HG02981 (cell line): ENCODE data around the gene WDR38.
"Not testable (repeated sequence)": the region's sequence is repeated elsewhere in the genome, so short reads cannot be mapped to it uniquely, and the experiment has no call there.

Experiments
- ATAC-seq: cut with Tn5 transposase; IDR thresholded peaks from one replicate; pipeline ENCODE4 v1.9.1; 2021; ENCODE audit warnings: mild to moderate bottlenecking, moderate library complexity; ENCODE audit not compliant: unreplicated experiment

The WDR38 gene

GRCh38 chr9:124831642-124832364 lies 21.5 kb upstream of the WDR38 start:
- ATAC-seq: no peak

- no peak for ATAC-seq
These were observed 18.7 kb upstream of the WDR38 start for GRCh38 chr9:124834591-124834990.

GRCh38 chr9:124835026-124835557 lies 18.2 kb upstream of the WDR38 start:
- no peak for ATAC-seq

- ATAC-seq: not testable (repeated sequence)
These were observed 15.1 kb upstream of the WDR38 start for GRCh38 chr9:124838132-124838531.

DNA sequence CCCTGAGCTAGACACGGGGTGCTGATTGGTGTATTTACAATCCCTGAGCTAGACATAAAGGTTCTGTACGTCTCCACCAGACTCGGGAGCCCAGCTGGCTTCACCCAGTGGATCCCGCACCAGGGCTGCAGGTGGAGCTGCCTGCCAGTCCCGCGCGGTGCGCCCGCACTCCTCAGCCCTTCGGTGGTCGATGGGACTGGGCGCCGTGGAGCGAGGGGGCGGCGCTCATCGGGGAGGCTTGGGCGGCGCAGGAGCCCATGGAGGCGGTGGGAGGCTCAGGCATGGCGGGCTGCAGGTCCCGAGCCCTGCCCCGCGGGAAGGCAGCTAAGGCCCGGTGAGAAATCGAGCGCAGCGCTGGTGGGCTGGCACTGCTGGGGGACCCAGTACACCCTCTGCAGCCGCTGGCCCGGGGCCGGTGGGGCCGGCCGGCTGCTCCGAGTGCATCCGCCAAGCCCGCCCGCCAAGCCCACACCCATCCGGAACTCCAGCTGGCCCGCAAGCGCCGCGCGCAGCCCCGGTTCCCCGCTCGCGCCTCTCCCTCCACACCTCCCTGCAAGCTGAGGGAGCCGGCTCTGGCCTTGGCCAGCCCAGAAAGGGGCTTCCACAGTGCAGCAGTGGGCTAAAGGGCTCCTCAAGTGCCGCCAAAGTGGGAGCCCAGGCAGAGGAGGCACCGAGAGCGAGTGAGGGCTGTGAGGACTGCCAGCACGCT lies 14.5 kb upstream of the WDR38 start:
- not testable (repeated sequence) for ATAC-seq

- ATAC-seq: no peak
These were observed 13.5 kb upstream of the WDR38 start for GRCh38 chr9:124839612-124840299.

- no peak for ATAC-seq
These were observed 12.9 kb upstream of the WDR38 start for GRCh38 chr9:124840300-124840833.

- no peak for ATAC-seq
These were observed 12.0 kb upstream of the WDR38 start for GRCh38 chr9:124841075-124841821.

DNA sequence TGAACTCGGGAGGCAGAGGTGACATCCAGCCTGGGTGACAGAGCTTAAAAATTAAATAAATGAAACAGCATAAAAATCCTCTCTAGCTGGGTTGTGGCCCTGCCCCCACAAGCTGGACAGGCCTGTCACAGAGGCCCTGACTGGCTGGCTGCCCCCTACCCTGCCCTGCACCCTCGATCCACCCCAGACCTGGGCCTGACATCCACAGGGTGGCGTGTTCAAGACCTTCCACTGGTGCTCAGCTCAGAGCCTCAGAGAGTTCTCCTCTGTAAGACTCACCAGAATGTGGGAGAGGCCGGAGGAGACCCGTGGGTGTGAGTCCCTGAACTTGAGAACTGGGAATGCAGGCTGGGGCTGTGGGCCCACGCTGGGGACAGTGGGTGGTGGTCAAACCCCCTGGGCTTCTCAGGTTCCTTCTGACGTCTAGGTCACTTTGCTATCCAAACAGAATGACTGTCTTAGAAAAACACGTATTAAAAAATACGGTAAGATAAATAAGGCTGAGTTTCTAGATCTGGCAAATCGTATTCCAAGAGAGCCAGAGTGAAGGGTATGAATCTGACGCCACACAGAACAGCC lies 9.7 kb upstream of the WDR38 start:
- ATAC-seq: no peak

- no peak for ATAC-seq
These were observed 9.0 kb upstream of the WDR38 start for GRCh38 chr9:124844291-124844690.

GRCh38 chr9:124846467-124846866 lies 6.8 kb upstream of the WDR38 start:
- ATAC-seq: not testable (repeated sequence)

DNA sequence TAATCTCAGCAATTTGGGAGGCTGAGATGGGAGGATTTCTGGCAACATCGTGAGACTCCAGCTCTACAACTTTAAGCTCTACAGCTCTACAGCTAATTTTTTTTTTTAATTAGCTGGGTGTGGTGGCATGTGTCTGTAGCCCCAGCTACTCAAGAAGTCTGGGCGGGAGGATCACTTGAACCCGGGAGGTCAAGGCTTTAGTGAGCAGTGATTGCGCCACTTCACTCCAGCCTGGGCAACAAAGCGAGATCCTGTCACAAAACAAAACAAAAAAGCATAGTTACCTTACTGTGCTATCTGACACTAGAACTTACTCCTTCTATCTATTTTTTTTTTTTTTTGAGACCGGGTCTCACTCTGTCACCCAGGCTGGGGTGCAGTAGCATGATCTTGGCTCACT lies 6.3 kb upstream of the WDR38 start:
- no peak for ATAC-seq

GRCh38 chr9:124849801-124850200 lies 3.5 kb upstream of the WDR38 start:
- no peak for ATAC-seq

GRCh38 chr9:124852121-124852828 lies 985 bp upstream of the WDR38 start:
- no peak for ATAC-seq

DNA sequence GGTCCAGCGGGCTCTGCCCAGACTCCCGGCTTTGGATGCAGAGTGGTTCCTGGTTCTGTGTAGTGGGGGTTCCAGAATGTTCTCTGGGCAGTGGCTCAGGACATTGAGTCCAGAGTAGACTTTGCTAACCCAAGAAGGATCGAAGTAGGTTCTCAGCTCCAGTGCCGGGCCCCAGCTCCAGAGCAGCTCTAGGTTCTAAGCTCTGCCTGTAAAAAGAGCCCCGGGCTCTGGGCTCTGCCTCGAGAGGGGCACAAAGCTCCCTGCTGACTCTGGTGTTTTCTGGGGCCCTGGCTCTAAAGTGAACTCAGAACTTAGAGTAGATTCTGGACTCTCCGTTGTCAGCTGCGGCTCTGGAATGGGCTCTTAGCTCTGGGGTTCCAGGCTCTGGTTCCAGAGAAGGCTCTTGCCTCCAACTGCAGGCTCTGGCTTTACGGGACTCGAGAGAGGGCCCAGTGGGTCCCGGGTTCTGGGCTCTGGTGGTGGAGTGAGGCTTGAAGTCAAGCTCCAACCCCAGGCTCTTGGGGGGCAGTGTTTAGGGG lies 414 bp downstream of the WDR38 start:
- no peak for ATAC-seq

GRCh38 chr9:124854161-124854560 lies 901 bp downstream of the WDR38 start:
- ATAC-seq: no peak

GRCh38 chr9:124854822-124855221 lies 1.6 kb downstream of the WDR38 start:
- ATAC-seq: no peak

GRCh38 chr9:124855566-124855943 lies 2.3 kb downstream of the WDR38 start:
- no peak for ATAC-seq

DNA sequence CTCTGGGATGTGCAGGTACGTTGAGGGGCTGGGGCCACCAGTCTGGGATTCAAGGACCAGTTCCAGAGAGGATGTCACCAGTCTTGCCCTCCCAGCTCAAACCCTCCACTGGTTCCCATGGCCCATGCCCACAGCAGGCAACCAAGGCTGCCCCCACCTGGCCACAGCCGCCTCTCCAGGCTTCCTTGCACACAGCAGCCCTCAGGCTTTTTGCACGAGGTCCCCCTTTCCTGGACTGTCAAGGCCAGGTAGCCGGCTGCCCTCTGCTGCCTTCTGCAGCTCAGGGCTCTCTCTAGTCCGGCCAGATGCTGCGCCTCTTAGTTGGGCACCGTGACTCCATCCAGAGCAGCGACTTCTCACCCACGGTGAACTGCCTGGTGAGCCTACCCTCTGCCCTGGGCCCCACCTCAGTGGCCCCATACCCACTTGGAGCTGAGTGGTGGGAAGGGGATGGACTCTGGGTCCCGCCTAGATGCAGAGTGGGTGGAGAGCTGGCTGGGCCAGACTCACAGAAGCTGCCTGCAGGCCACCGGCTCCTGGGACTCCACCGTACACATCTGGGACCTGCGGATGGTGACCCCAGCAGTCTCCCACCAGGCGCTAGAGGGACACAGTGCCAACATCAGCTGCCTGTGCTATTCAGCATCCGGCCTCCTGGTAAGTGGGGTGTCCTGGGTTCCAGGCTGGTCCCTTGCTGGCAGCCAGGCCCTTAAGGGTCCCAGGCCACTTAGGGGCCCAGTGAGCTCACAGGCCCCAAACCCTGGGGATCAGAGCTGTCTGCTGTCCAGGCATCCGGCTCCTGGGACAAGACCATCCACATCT lies 2.9 kb downstream of the WDR38 start:
- ATAC-seq: no peak
